Mucosa of descending colon (tissue), 3 donors: ENCODE results near the gene RPS16. TPM values are rescaled to one million over a fixed set of nuclear protein-coding genes. Genes with fewer than 3 reads are reported as not detected.

Experiments
- ATAC-seq: fragments of 200-7000 bp; cut with Tn5 transposase; one replicate; pipeline ENCODE4 v1.9.1; 2020; ENCODE audit warnings: mild to moderate bottlenecking, moderate library complexity
- DNase-seq, 3 donors: peaks; one replicate each; pipeline ENCODE4 v3.0.0-alpha.2; 2020
- H3K36me3 ChIP-seq: fragments of 200-600 bp; one replicate; pipeline ENCODE4 v1.8.0; 2021; ENCODE audit warnings: low read depth, mild to moderate bottlenecking
- H3K4me1 ChIP-seq: fragments of 200-600 bp; one replicate; pipeline ENCODE4 v1.8.0; 2021; ENCODE audit warnings: low read depth, mild to moderate bottlenecking
- H3K4me3 ChIP-seq: fragments of 200-600 bp; one replicate; pipeline ENCODE4 v1.8.0; 2021; ENCODE audit warnings: mild to moderate bottlenecking
- H3K9me3 ChIP-seq: fragments of 200-600 bp; one replicate; pipeline ENCODE4 v1.8.0; 2021; ENCODE audit warnings: mild to moderate bottlenecking
- intact Hi-C, 2 donors: fragments of 100-400 bp; cut with DNase I in 1 of 2; cut with micrococcal nuclease in 1 of 2; formaldehyde crosslinking; loops; one replicate each; pipeline versions ENCODE4 v1.11.0 to v1.11.1; 2022; cut with DNase I, micrococcal nuclease
- total RNA-seq, 3 donors: library from RNA; stranded (reverse); fragmentation: NEBNext Ultra II Directional in 2 of 3; extraction: Animal tissue kit (Norgen Biotek cat#: 25700) in 2 of 3; gene quantifications; one replicate each; pipeline versions ENCODE4 v1.2.1 to v1.2.4, GENCODE V29; 2021 to 2023
- TF ChIP-seq, protein P1 (sequence below): fragments of 200-600 bp; IDR thresholded peaks from one replicate; pipeline ENCODE4 v1.8.0; 2022; ENCODE audit warnings: antibody characterized with exemption, mild to moderate bottlenecking
- donor health status: DM: no; HTN: no; CAD: no; lungs with moderate emphysema.
- donor health status: DM: no; HTN: no; CAD: no.
- donor health status: DM: no; HTN: yes; CAD: no.

RPS16 gene
- total RNA-seq, 3 donors from 2014 or later = 1,270 to 1,804 (median 1,507) TPM

DNA sequence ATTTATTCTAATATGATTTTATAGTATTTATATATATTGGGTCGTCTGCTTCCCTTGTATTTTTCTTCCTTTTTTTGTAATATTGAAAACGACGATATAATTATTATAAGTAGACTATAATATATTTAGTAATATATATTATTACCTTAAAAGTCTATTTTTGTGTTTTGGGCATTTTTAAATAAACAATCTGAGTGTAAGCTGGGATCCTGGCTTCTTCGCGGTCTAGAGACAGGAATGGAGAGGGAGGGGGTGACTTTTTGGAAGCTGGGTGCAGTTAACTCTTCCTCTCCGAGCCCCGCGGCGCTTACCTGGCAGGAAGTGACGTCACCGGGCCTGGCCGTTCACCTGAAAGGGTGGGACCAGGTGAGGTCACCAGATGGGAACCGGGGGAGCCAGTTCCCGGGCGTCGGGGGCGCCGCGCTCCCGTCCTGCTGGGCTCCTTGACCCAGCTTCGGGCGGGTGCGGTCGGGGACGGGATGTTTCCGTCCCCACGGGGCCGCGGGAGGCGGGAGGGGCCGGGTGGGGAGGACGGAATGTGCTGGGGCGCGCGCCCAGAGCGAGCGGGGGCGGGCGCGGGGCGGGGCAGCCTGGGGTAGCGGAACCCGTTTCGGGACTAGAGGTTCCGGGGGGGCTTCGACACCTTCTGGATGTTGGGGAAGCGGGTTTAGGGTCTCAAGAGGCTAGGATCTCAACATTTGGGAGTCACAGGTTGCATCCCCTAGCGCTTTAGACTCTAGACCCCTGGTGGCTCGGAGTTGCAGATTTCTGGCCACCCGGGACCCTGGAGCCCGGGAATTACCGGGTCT lies 26.3 kb downstream of the RPS16 start:
- Histone ChIP-seq H3K4me1 (peaks cover 34% of the 10 kb centered on the region), H3K9me3 (no peaks in the 10 kb centered on the region), H3K36me3 (no peaks in the 10 kb centered on the region), H3K4me3 (peak overlapping the region; percentile 92)
- intact Hi-C loops = no loop called here
- TF ChIP-seq, protein P1, sequence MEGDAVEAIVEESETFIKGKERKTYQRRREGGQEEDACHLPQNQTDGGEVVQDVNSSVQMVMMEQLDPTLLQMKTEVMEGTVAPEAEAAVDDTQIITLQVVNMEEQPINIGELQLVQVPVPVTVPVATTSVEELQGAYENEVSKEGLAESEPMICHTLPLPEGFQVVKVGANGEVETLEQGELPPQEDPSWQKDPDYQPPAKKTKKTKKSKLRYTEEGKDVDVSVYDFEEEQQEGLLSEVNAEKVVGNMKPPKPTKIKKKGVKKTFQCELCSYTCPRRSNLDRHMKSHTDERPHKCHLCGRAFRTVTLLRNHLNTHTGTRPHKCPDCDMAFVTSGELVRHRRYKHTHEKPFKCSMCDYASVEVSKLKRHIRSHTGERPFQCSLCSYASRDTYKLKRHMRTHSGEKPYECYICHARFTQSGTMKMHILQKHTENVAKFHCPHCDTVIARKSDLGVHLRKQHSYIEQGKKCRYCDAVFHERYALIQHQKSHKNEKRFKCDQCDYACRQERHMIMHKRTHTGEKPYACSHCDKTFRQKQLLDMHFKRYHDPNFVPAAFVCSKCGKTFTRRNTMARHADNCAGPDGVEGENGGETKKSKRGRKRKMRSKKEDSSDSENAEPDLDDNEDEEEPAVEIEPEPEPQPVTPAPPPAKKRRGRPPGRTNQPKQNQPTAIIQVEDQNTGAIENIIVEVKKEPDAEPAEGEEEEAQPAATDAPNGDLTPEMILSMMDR = no peak
- DNase-seq (peak; percentile 95 to 98 (median 95)), ATAC-seq (peak; percentile 37)

DNA sequence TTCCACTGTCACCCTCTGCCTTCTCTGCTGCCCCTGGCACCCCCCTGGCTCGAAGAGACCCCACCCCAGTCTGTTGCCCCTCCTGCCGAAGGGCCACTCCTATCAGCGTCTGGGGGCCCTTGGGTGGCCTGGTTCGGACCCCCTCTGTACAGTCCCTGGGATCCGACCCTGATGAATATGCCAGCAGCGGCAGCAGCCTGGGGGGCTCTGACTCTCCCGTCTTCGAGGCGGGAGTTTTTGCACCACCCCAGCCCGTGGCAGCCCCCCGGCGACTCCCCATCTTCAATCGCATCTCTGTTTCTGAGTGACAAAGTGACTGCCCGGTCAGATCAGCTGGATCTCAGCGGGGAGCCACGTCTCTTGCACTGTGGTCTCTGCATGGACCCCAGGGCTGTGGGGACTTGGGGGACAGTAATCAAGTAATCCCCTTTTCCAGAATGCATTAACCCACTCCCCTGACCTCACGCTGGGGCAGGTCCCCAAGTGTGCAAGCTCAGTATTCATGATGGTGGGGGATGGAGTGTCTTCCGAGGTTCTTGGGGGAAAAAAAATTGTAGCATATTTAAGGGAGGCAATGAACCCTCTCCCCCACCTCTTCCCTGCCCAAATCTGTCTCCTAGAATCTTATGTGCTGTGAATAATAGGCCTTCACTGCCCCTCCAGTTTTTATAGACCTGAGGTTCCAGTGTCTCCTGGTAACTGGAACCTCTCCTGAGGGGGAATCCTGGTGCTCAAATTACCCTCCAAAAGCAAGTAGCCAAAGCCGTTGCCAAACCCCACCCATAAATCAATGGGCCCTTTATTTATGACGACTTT lies 27.1 kb downstream of the RPS16 start:
- Histone ChIP-seq H3K4me3 (peak overlapping the region; percentile 92), H3K4me1 (peaks cover 39% of the 10 kb centered on the region), H3K36me3 (no peaks in the 10 kb centered on the region), H3K9me3 (no peaks in the 10 kb centered on the region)
- DNase-seq (peak in 2 of 3 donors; percentile 56 to 59), ATAC-seq (no peak)
- intact Hi-C loops = no loop called here
- TF ChIP-seq, protein P1 = no peak

DNA sequence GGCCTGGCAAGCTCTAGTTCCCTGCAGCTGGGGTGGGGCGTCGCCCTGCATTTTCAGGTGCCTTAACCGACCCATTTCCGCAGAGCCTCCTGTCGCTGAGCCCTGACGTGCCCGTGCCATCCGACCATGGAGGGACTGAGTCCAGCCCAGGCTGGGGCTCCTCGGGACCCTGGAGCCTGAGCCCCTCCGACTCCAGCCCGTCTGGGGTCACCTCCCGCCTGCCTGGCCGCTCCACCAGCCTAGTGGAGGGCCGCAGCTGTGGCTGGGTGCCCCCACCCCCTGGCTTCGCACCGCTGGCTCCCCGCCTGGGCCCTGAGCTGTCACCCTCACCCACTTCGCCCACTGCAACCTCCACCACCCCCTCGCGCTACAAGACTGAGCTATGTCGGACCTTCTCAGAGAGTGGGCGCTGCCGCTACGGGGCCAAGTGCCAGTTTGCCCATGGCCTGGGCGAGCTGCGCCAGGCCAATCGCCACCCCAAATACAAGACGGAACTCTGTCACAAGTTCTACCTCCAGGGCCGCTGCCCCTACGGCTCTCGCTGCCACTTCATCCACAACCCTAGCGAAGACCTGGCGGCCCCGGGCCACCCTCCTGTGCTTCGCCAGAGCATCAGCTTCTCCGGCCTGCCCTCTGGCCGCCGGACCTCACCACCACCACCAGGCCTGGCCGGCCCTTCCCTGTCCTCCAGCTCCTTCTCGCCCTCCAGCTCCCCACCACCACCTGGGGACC lies 27.9 kb downstream of the RPS16 start:
- intact Hi-C loops = no loop called here
- H3K4me1 ChIP-seq = peaks cover 36% of the 10 kb centered on the region
- H3K4me3 ChIP-seq = peak overlapping the region; percentile 92
- TF ChIP-seq, protein P1 = no peak
- DNase-seq = peak; percentile 83 to 91 (median 85)
- H3K36me3 ChIP-seq = no peaks in the 10 kb centered on the region
- H3K9me3 ChIP-seq = no peaks in the 10 kb centered on the region
- peak; percentile 1 for ATAC-seq

DNA sequence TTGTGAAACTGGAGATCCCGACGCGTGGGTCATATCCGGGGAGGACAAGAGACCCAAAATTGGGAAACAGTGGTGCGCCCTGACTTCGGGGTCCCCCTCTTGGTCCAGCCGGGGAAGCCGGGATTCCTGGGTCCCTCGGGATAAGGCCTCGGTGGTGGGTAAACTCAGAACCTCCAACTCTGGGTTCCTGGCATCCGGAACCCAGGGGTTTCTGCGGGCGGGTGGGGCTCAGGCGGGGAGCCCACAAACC lies 28.4 kb downstream of the RPS16 start:
- no peaks in the 10 kb centered on the region for H3K36me3 ChIP-seq
- no peaks in the 10 kb centered on the region for H3K9me3 ChIP-seq
- intact Hi-C loops = no loop called here
- H3K4me1 ChIP-seq = peaks cover 38% of the 10 kb centered on the region
- ATAC-seq (no peak), DNase-seq (no peak)
- TF ChIP-seq, protein P1 = no peak
- peak overlapping the region; percentile 92 for H3K4me3 ChIP-seq

DNA sequence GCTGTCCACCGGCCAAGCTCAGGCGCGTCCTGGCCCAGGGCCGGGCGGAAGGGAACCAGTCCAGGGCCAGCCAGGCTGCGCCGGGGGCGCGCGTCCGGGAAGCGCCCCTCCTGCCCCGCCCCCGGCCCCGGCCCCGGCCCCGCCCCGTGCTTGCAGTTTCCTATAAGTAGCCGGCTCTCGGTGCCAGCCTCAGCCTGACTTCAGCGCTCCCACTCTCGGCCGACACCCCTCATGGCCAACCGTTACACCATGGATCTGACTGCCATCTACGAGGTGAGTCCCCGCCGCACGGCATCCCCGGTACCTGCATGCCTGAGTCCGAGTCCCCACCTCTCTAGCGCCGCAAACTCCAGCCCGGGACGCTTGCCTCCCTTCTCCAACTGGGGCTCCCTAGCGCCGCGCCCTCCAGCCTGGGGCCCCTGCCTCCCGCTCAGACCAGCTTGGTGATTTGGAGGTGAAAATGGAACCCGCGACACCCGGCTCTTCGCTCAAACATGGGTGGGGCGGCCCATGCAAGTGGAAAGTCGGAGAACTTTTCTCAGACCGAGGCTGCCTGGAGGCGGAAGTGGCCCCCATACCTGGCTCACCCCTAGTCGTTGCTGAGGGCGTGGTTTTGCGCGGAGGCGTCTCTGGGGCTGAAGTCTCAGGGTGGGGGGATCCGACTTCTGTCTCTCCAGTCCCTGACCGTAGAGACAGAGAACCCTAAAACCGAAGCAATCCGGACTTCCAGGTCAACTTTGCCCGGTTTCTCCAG lies 28.9 kb downstream of the RPS16 start, which contains the start of gene ZFP36:
Gene ZFP36 (plus strand): TSS at position 192 of the 754 bp plus-strand sequence. CDS start 58 bp downstream, at position 250.
- TF ChIP-seq, protein P1 = no peak
- intact Hi-C loops = no loop called here
- DNase-seq (peak; percentile 95 to 96 (median 96)), ATAC-seq (peak; percentile 41)
- H3K36me3 ChIP-seq = no peaks in the 10 kb centered on the region
- peak within 1 kb of the TSS; percentile 92 for H3K4me3 ChIP-seq
- H3K4me1 ChIP-seq = peaks cover 41% of the 10 kb centered on the region
- H3K9me3 ChIP-seq = no peaks in the 10 kb centered on the region
